Occipital lobe (tissue), 2 donors: Measurements from ENCODE around the gene ARHGAP29. TPM values are rescaled to one million over a fixed set of nuclear protein-coding genes. Genes with fewer than 3 reads are reported as not detected.

ENCODE experiments used
- DNase-seq: peaks from one replicate; lab custom pipeline; 2025; lab: John Stamatoyannopoulos, UW
- total RNA-seq: library from RNA; depleted of rRNA; stranded (reverse); fragments of >200 nt; gene quantifications from one replicate; pipeline ENCODE4 v1.2.3, GENCODE V29; 2014

Gene ARHGAP29
- total RNA-seq, 1 donor from 2014 or later, result 15.4 TPM

DNA sequence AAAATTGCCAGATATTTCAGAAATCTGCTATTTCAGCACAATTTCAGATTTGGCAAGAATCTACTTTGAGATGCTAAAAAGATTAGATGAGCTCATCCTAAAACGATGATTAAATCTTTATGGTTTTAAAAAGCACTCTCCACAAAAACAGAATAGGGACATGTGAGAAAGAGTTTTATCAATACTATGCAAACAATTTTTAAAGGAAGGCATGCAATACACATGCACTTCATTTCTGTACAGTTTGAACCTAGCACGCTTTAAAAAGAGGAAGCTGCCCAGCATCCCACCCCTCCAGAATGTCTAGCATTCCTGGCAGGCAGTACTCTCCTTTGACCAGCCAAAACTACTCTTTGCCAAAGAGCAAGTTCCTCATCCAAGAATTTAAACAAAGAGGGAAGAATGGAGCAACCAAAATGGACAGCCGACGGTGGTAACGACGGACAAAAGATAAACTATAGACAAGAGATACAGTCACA lies 1.3 kb downstream of the ARHGAP29 start:
- no peak for DNase-seq

DNA sequence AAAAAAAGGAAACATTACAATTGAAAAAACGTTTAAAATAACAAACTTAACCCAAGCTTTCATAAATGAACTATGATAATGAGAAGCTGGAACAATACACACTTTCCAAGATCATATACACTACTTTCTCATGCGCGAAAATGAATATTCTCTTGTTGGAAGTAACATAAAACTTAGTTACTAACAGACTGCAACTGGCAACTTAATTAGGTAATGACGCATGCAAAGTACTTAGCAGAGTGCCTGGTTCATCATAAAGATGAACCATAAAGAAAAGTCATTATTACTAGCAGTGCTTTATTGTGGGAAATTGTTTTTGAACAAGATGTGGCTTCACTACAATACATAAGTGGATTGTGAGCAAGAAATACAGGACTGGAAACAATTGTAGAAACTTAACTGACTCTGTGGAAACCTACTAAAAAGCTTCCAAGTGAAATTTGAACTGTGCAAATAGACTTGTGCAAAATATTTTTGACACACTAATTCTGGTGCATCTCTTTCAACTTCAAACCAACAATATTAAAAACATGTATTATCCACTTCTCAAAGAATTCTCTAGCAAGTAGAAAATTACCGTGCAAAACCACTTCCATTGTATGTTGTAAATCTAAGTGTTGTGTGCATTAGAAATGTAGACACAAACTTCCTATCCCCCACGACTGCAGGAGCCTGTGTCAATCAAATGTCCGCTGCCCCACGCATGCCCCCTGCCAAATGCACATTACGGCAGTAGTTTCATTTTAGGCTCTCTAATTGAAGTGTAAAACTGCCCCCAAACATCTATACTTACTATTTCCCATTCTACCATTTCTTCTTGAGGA lies 2.0 kb downstream of the ARHGAP29 start:
- no peak for DNase-seq

- no peak for DNase-seq
Observed at GRCh38 chr1:94234615-94235014, 2.8 kb downstream of the ARHGAP29 start.

GRCh38 chr1:94231746-94232145 lies 5.6 kb downstream of the ARHGAP29 start:
- no peak for DNase-seq

DNA sequence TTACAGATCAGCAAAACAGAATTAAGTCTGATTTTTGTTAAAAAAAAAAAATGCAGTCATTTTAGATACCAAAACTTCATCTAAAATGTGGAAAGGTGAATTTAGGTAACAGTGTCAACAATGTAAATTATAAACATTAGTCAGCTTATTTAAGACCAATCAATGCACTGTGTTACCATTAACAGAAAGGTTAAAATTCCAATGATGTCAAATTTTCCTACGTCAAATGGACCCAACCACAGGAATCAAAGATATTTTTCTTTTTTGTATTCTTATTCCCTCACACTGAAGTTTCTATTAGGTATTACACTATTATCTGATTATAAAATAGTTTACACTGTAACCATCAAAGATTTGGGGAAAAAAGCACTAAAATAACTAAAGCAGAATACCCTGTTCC lies 6.5 kb downstream of the ARHGAP29 start:
- DNase-seq, result no peak

GRCh38 chr1:94228640-94229375 lies 8.6 kb downstream of the ARHGAP29 start:
- no peak for DNase-seq

- no peak for DNase-seq
Observed at GRCh38 chr1:94227624-94228023, 9.8 kb downstream of the ARHGAP29 start.

GRCh38 chr1:94225845-94226244 lies 11.5 kb downstream of the ARHGAP29 start:
- no peak for DNase-seq

DNA sequence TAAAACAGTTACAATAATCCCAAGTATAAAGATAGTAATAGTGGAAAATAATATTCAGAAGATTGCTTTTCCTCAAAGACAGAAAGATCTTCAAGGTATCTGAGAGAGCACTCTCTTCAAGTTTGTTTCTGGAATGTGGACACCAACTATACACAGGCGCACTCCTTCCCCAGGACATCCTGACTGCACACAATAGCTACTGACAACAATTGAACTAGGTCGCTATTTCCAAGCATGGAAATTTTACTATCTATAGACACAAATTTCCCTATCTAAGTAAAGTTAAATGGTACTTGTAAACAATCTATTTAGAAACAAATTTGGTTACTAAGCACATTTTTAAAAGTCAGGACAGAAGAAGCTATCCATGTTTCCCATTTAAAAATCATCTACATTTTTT lies 19.1 kb downstream of the ARHGAP29 start:
- no peak for DNase-seq

- DNase-seq, result no peak
Observed at GRCh38 chr1:94215955-94216354, 21.4 kb downstream of the ARHGAP29 start.

- no peak for DNase-seq
Observed at GRCh38 chr1:94209982-94210381, 27.4 kb downstream of the ARHGAP29 start.

GRCh38 chr1:94209425-94209824 lies 28.0 kb downstream of the ARHGAP29 start:
- no peak for DNase-seq

DNA sequence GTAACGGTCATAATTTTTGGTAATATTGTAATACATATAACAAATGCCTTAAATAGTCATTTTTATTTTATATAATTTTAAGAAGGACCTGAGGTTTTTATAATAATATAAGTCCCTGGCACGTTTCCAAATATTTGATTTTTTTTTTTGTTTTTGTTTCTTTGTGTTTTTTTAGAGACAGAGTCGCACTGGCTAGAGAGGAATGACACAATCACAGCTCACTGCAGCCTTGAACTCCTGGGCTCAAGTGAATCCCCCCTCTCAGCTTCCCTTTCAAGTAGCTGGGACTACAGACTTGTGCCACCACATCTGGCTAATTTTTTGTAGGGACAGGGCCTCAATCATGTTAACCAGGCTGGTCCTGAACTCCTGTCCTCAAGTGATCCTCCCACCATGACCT lies 29.7 kb downstream of the ARHGAP29 start:
- no peak for DNase-seq

DNA sequence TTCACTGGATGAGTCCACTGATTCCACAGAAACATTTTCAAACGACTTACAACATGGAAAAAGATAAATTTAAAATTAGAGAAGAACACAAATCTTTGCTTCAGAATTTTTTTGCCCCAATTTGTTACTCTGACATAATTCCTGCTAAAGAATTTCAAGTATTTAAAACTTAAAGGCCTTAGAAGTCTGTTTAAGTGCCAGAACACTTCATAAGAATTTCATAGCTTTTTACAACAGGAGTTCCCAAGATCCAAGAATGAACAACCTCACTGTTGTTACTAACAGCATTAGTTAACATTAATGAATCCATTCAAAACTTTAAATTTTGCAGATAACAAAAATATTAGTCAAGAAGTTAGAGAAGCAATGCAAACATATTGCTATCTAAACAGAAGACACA lies 31.7 kb downstream of the ARHGAP29 start:
- no peak for DNase-seq

- no peak for DNase-seq
Observed at GRCh38 chr1:94202241-94202640, 35.1 kb downstream of the ARHGAP29 start.

DNA sequence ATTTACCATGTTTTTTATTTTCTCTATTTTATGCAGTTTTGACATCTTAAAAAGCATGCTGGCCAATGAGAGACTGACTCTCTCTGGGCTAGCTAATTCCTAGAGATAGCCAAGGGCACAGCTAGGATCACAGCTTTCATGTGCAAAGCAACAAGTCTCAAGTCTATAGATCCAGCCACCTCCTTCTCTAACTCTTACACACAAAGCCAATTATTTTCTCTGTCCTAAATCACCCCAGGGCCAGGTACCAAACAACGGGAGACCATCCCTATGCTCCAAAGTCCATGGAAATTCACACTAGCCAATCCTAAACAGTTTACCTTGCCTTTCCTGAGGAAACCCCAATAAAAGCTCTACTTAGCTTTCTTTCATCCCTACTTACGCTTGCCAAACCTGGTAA lies 38.0 kb downstream of the ARHGAP29 start:
- no peak for DNase-seq

GRCh38 chr1:94194079-94194865 lies 43.1 kb downstream of the ARHGAP29 start:
- DNase-seq, result no peak

- DNase-seq, result no peak
Observed at GRCh38 chr1:94193128-94193527, 44.3 kb downstream of the ARHGAP29 start.

- no peak for DNase-seq
Observed at GRCh38 chr1:94191216-94191615, 46.2 kb downstream of the ARHGAP29 start.

DNA sequence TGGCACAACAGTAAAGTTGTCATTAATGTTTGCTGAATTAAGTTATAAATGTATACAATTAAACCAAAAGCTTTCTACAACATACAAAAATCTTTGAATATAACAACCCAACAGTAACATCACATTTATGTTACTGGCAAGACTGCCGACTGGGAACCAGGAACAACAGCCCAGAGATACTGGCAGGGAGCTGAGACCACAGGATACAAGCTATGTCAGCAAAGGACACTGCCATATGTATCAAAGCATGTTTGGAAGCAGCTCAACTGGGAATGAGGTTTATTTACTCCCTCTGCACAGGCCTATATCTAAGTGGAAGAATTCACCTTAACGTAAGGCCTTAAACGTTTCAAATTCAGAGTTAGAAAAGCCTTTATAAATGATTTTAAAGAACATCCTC lies 50.4 kb downstream of the ARHGAP29 start:
- DNase-seq, result no peak

GRCh38 chr1:94183197-94183815 lies 54.1 kb downstream of the ARHGAP29 start:
- DNase-seq, result no peak

DNA sequence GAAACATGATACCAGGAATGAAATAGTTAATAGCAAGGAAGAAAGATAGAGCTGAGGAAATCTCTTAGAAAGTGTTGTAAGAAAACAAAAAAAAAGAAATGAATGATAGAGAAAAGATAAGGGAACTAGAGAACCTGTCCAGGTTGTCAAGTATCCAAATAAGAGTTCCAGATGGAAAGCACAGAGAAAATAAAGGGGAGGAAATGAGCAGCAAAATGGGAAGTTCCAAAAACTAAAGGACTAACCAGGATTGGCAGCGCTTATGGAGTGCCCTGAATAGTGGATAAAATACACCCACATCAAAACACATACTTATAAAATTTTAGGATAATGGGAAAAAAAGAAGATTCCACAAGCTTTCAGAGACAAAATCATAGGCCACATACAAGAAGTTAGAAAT lies 55.2 kb downstream of the ARHGAP29 start:
- DNase-seq, result no peak
